Mammary epithelial cell (primary cell): ENCODE data around the gene GNA12.

Source experiments
- CTCF ChIP-seq, 2 donors: IDR thresholded peaks in 1 of 2; conservative IDR thresholded peaks in 1 of 2; 2 replicates each; pipeline ENCODE4 v1.5.1; 2011 to 2012; ENCODE audit warnings: inconsistent platforms in 2 of 2, low read length in 2 of 2, mild to moderate bottlenecking in 2 of 2, control low read depth in 1 of 2, low read depth in 1 of 2; ENCODE audit not compliant: insufficient read depth in 1 of 2; ENCODE audit errors: extremely low read depth in 1 of 2
- EZH2 ChIP-seq: IDR thresholded peaks from 2 replicates; pipeline ENCODE4 v1.6.1; 2012; ENCODE audit warnings: low read length, inconsistent platforms, borderline replicate concordance

GRCh38 chr7:2843191-2843685, 870 bp downstream of the GNA12 start:
- TF ChIP-seq CTCF (conservative IDR thresholded peaks at IDR 0.05 in 1 of 2, IDR thresholded peaks at IDR 0.05 in 1 of 2; ENCODE audit: extremely low read depth in 1 of 2, insufficient read depth in 1 of 2, low read depth in 1 of 2, low read length in 2 of 2): no peak
- no peak for TF ChIP-seq EZH2
